Neural crest cell (in vitro differentiated cells): ENCODE measurements around the gene RNLS. TPM values are rescaled to one million over a fixed set of nuclear protein-coding genes. Genes with fewer than 3 reads are reported as not detected.

Experiments
- DNase-seq: peaks from one replicate; pipeline ENCODE4 v3.0.0; 2021; ENCODE audit warnings: low read depth, mixed read lengths, low spot score
- H3K27ac Mint-ChIP-seq: one replicate; pipeline ENCODE4 v1.8.0; 2021; ENCODE audit warnings: mild to moderate bottlenecking, mixed read lengths; ENCODE audit not compliant: unreplicated experiment
- H3K27me3 Mint-ChIP-seq: 2 replicates; pipeline ENCODE4 v1.8.0; 2021; ENCODE audit warnings: low read depth, mild to moderate bottlenecking, mixed read lengths
- H3K36me3 Mint-ChIP-seq: 2 replicates; pipeline ENCODE4 v1.8.0; 2021; ENCODE audit warnings: low read depth, mild to moderate bottlenecking, mixed read lengths
- H3K4me1 Mint-ChIP-seq: 2 replicates; pipeline ENCODE4 v1.8.0; 2021; ENCODE audit warnings: mixed read lengths
- H3K4me3 Mint-ChIP-seq: one replicate; pipeline ENCODE4 v1.8.0; 2021; ENCODE audit warnings: mild to moderate bottlenecking, mixed read lengths
- H3K9me3 Mint-ChIP-seq: 2 replicates; pipeline ENCODE4 v1.8.0; 2021; ENCODE audit warnings: mixed read lengths
- CTCF ChIP-seq: fragments of 200-600 bp; sonication (generic); conservative IDR thresholded peaks from 2 replicates; pipeline ENCODE4 v1.5.0; 2021; ENCODE audit warnings: antibody characterized with exemption, mild to moderate bottlenecking
- total RNA-seq: library from RNA; stranded (reverse); gene quantifications from 2 replicates; pipeline ENCODE4 v1.2.1, GENCODE V29; 2021

RNLS gene
- total RNA-seq, 1 donor from 2014 or later = 3.3 TPM

GRCh38 chr10:88477343-88478085 lies 105.6 kb downstream of the RNLS start:
- H3K4me1 Mint-ChIP-seq = no peaks in the 10 kb centered on the region

GRCh38 chr10:88474884-88475844 lies 108.0 kb downstream of the RNLS start:
- Mint-ChIP-seq H3K9me3 (no peaks in the 10 kb centered on the region), H3K27ac (no peak overlapping the region), H3K4me1 (no peaks in the 10 kb centered on the region), H3K27me3 (no peaks in the 10 kb centered on the region), H3K36me3 (no peaks in the 10 kb centered on the region), H3K4me3 (no peak overlapping the region)
- TF ChIP-seq CTCF = no peak
- no peak for DNase-seq

More at GRCh38 chr10:88477343-88478085, 105.6 kb downstream of the RNLS start:
- Mint-ChIP-seq H3K36me3 (no peaks in the 10 kb centered on the region), H3K9me3 (no peaks in the 10 kb centered on the region), H3K27me3 (no peaks in the 10 kb centered on the region), H3K4me3 (no peak overlapping the region), H3K27ac (no peak overlapping the region)
- no peak for TF ChIP-seq CTCF
- no peak for DNase-seq

GRCh38 chr10:88473989-88474883 lies 108.9 kb downstream of the RNLS start:
- no peaks in the 10 kb centered on the region for H3K27me3 Mint-ChIP-seq
- H3K9me3 Mint-ChIP-seq = no peaks in the 10 kb centered on the region
- no peak for TF ChIP-seq CTCF
- no peaks in the 10 kb centered on the region for H3K36me3 Mint-ChIP-seq
- DNase-seq = no peak
- no peak overlapping the region for H3K4me3 Mint-ChIP-seq
- H3K4me1 Mint-ChIP-seq = no peaks in the 10 kb centered on the region
- no peak overlapping the region for H3K27ac Mint-ChIP-seq

- Mint-ChIP-seq H3K36me3 (no peaks in the 10 kb centered on the region), H3K27me3 (no peaks in the 10 kb centered on the region), H3K4me1 (no peaks in the 10 kb centered on the region), H3K27ac (no peak overlapping the region), H3K9me3 (no peaks in the 10 kb centered on the region), H3K4me3 (no peak overlapping the region)
- no peak for DNase-seq
- no peak for TF ChIP-seq CTCF
Measured at GRCh38 chr10:88472540-88472939, 110.6 kb downstream of the RNLS start.

GRCh38 chr10:88471899-88472298 lies 111.2 kb downstream of the RNLS start:
- H3K4me1 Mint-ChIP-seq = no peaks in the 10 kb centered on the region
- H3K4me3 Mint-ChIP-seq = no peak overlapping the region
- no peak overlapping the region for H3K27ac Mint-ChIP-seq
- DNase-seq = no peak
- no peaks in the 10 kb centered on the region for H3K27me3 Mint-ChIP-seq
- H3K9me3 Mint-ChIP-seq = no peaks in the 10 kb centered on the region
- no peaks in the 10 kb centered on the region for H3K36me3 Mint-ChIP-seq
- TF ChIP-seq CTCF = no peak
